PC-3 (cell line): Measurements from ENCODE around the gene SVOP. TPM values are rescaled to one million over a fixed set of nuclear protein-coding genes. Genes with fewer than 3 reads are reported as not detected.

Experiments used
- ATAC-seq: fragments of 200-7000 bp; cut with Tn5 transposase; 2 replicates; pipeline ENCODE4 v1.9.1; 2020; ENCODE audit warnings: mild to moderate bottlenecking, moderate library complexity
- BruUV-seq: library from RNA; stranded (reverse); fragments of 400-500 nt; replicated peaks from 2 replicates; lab custom pipeline; 2021; lab: Mats Ljungman, UMichigan
- CTCF ChIA-PET: fragments of 300-600 bp; sonication (Branson Sonifier 250); formaldehyde crosslinking; loops from one replicate; lab custom pipeline; 2022; ENCODE audit warnings: antibody characterized with exemption; lab: Charles Lee
- POLR2A ChIA-PET: fragments of 300-600 bp; sonication (Branson Sonifier 250); formaldehyde crosslinking; loops from one replicate; lab custom pipeline; 2022; ENCODE audit warnings: antibody characterized with exemption; ENCODE audit not compliant: unreplicated experiment; lab: Charles Lee
- DNase-seq: peaks from one replicate; pipeline ENCODE4 v3.0.0-alpha.2; 2015
- H2AFZ ChIP-seq: fragments of 300-600 bp; sonication (generic); 2 replicates; pipeline ENCODE4 v1.6.0; 2016; ENCODE audit warnings: antibody characterized with exemption, low read length
- H3F3A ChIP-seq: fragments of 300-600 bp; sonication (generic); one replicate; pipeline ENCODE4 v1.6.0; 2017; ENCODE audit warnings: antibody characterized with exemption, low read length, control low read depth, mild to moderate bottlenecking; ENCODE audit not compliant: unreplicated experiment
- H3K27ac ChIP-seq: fragments of 300-600 bp; sonication (generic); 2 replicates; pipeline ENCODE4 v1.5.1; 2016; ENCODE audit warnings: mild to moderate bottlenecking, low read length
- H3K27me3 ChIP-seq: fragments of 300-600 bp; sonication (generic); 2 replicates; pipeline ENCODE4 v1.6.1; 2016; ENCODE audit warnings: low read length, mixed read lengths
- H3K36me3 ChIP-seq: fragments of 300-600 bp; sonication (generic); 2 replicates; pipeline ENCODE4 v1.6.1; 2016; ENCODE audit warnings: low read depth, mixed run types, low read length, mixed read lengths
- H3K4me1 ChIP-seq: fragments of 300-600 bp; sonication (generic); 2 replicates; pipeline ENCODE4 v1.5.1; 2016; ENCODE audit warnings: low read length; ENCODE audit not compliant: insufficient read depth
- H3K4me2 ChIP-seq: fragments of 300-600 bp; sonication (generic); 2 replicates; pipeline ENCODE4 v1.6.0; 2016; ENCODE audit warnings: low read length
- H3K4me3 ChIP-seq: fragments of 300-600 bp; sonication (generic); 2 replicates; pipeline ENCODE4 v1.5.1; 2016; ENCODE audit warnings: mild to moderate bottlenecking, low read length, mixed read lengths
- H3K79me2 ChIP-seq: fragments of 300-600 bp; sonication (generic); 2 replicates; pipeline ENCODE4 v1.6.1; 2017; ENCODE audit warnings: low read length, mixed read lengths
- H3K9ac ChIP-seq: fragments of 300-600 bp; sonication (generic); 2 replicates; pipeline ENCODE4 v1.6.0; 2016; ENCODE audit warnings: mild to moderate bottlenecking, low read length
- H3K9me2 ChIP-seq: fragments of 300-600 bp; sonication (generic); replicated peaks from 2 replicates; pipeline ENCODE4 v1.6.1; 2016; ENCODE audit warnings: mixed run types, low read length, mixed read lengths
- H3K9me3 ChIP-seq: fragments of 300-600 bp; sonication (generic); 2 replicates; pipeline ENCODE4 v1.6.1; 2016; ENCODE audit warnings: low read length, mixed read lengths
- H4K20me1 ChIP-seq: fragments of 300-600 bp; sonication (generic); 2 replicates; pipeline ENCODE4 v1.6.1; 2016; ENCODE audit warnings: low read length, mixed read lengths
- CTCF ChIP-seq: fragments of 300-600 bp; sonication (generic); conservative IDR thresholded peaks from 2 replicates; pipeline ENCODE4 v1.5.1; 2017; ENCODE audit warnings: antibody characterized with exemption, low read depth, mild to moderate bottlenecking, low read length
- EZH2 ChIP-seq: fragments of 300-600 bp; sonication (generic); IDR thresholded peaks from one replicate; pipeline ENCODE4 v1.6.1; 2017; ENCODE audit warnings: antibody characterized with exemption, mild to moderate bottlenecking, low read length; ENCODE audit not compliant: unreplicated experiment
- EZH2phosphoT487 ChIP-seq: fragments of 300-600 bp; sonication (generic); IDR thresholded peaks from 2 replicates; pipeline ENCODE4 v1.6.1; 2018; ENCODE audit warnings: mild to moderate bottlenecking, antibody characterized with exemption, low read length, borderline replicate concordance
- intact Hi-C: fragments of 100-400 bp; cut with micrococcal nuclease; formaldehyde crosslinking; loops from 2 replicates; pipeline ENCODE4 v1.9.0; 2023
- total RNA-seq: library from RNA; depleted of rRNA; stranded (reverse); fragments of >200 nt; gene quantifications from 2 replicates; pipeline ENCODE4 v1.2.3, GENCODE V29; 2014

The SVOP gene
- total RNA-seq, 1 experiment from 2014 or later, result not detected

GRCh38 chr12:108947097-108947496 lies 73.8 kb downstream of the SVOP start:
- Histone ChIP-seq H3K9me2 (no peaks in the 10 kb centered on the region), H3K36me3 (no peaks in the 10 kb centered on the region), H3K4me3 (no peak overlapping the region), H3K9ac (no peak overlapping the region), H4K20me1 (no peaks in the 10 kb centered on the region), H3K27ac (no peak overlapping the region), H3K27me3 (peaks cover 5% of the 10 kb centered on the region; the same call in 1 of the 2 replicates), H2AFZ (no peak overlapping the region), H3K9me3 (peaks cover 4% of the 10 kb centered on the region; the same call in 1 of the 2 replicates), H3K79me2 (no peaks in the 10 kb centered on the region), H3F3A (no peaks in the 10 kb centered on the region), H3K4me2 (no peak overlapping the region), H3K4me1 (no peaks in the 10 kb centered on the region)
- intact Hi-C loops, result no loop called here
- ATAC-seq (no peak), DNase-seq (no peak)
- no TSS peak for BruUV-seq
- POLR2A ChIA-PET, result no interaction called here
- CTCF ChIA-PET, result no interaction called here
- TF ChIP-seq EZH2 (no peak), EZH2phosphoT487 (no peak), CTCF (no peak)

GRCh38 chr12:108940138-108940537 lies 80.7 kb downstream of the SVOP start:
- intact Hi-C loops, result no loop called here
- CTCF ChIA-PET, result no interaction called here
- H3K27ac ChIP-seq, result no peak overlapping the region
- ATAC-seq (no peak), DNase-seq (no peak)
- no peak overlapping the region for H3K9ac ChIP-seq
- H3K9me3 ChIP-seq, result no peaks in the 10 kb centered on the region
- POLR2A ChIA-PET, result no interaction called here
- TF ChIP-seq CTCF (no peak), EZH2phosphoT487 (no peak), EZH2 (no peak)
- H3K4me3 ChIP-seq, result no peak overlapping the region
- no peak overlapping the region for H3K4me2 ChIP-seq
- peaks cover 47% of the 10 kb centered on the region for H3K27me3 ChIP-seq
- no peaks in the 10 kb centered on the region for H3F3A ChIP-seq
- H3K36me3 ChIP-seq, result no peaks in the 10 kb centered on the region
- BruUV-seq, result no TSS peak
- H3K79me2 ChIP-seq, result no peaks in the 10 kb centered on the region
- H3K4me1 ChIP-seq, result no peaks in the 10 kb centered on the region
- no peaks in the 10 kb centered on the region for H4K20me1 ChIP-seq
- H3K9me2 ChIP-seq, result no peaks in the 10 kb centered on the region
- H2AFZ ChIP-seq, result no peak overlapping the region

- TF ChIP-seq EZH2 (no peak), CTCF (no peak), EZH2phosphoT487 (no peak)
- H3K36me3 ChIP-seq, result no peaks in the 10 kb centered on the region
- H3K9me2 ChIP-seq, result no peaks in the 10 kb centered on the region
- no peaks in the 10 kb centered on the region for H3F3A ChIP-seq
- H3K79me2 ChIP-seq, result no peaks in the 10 kb centered on the region
- intact Hi-C loops, result no loop called here
- H2AFZ ChIP-seq, result no peak overlapping the region
- no TSS peak for BruUV-seq
- no peak overlapping the region for H3K4me2 ChIP-seq
- POLR2A ChIA-PET, result interaction anchor here (0.6 kb wide), 1 partner anchor 11 kb away, joined by 5 read pairs; no protein-coding TSS in a partner anchor
- H3K27me3 ChIP-seq, result peaks cover 52% of the 10 kb centered on the region
- peak; percentile 37 for DNase-seq
- H3K27ac ChIP-seq, result no peak overlapping the region
- ATAC-seq, result peak; percentile 49; the same call in 1 of the 2 replicates
- H3K9ac ChIP-seq, result no peak overlapping the region
- H3K9me3 ChIP-seq, result no peaks in the 10 kb centered on the region
- no peak overlapping the region for H3K4me3 ChIP-seq
- CTCF ChIA-PET, result no interaction called here
- no peaks in the 10 kb centered on the region for H3K4me1 ChIP-seq
- no peaks in the 10 kb centered on the region for H4K20me1 ChIP-seq
Measured at GRCh38 chr12:108939594-108939993, 81.3 kb downstream of the SVOP start.
